HG03159 (cell line): ENCODE measurements around the gene DNTT.
"Not testable (repeated sequence)": the region's sequence is repeated elsewhere in the genome, so short reads cannot be mapped to it uniquely, and the experiment has no call there.

Experiments
- ATAC-seq: cut with Tn5 transposase; IDR thresholded peaks from one replicate; pipeline ENCODE4 v1.9.1; 2021; ENCODE audit warnings: mild to moderate bottlenecking, moderate library complexity; ENCODE audit not compliant: unreplicated experiment

The DNTT gene

DNA sequence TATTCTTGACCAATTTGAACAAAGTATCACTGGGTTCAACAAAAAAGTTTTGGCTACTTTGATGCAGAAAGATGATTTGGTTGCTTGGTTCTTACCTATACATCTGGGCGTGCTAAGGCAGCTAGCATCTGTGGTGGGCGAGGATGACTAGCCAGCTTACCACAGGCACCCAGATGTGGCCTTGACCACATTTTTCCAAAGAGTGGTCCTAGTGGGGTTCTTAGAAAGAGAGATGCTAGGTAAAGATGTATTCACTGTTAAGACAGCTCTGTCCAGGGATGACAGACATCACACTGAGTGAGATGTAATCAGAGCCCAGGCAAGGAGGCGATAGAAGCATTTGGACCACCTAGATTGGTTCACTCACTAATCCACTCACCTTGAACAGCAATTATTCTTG, 785 bp downstream of the DNTT start:
- no peak for ATAC-seq

DNA sequence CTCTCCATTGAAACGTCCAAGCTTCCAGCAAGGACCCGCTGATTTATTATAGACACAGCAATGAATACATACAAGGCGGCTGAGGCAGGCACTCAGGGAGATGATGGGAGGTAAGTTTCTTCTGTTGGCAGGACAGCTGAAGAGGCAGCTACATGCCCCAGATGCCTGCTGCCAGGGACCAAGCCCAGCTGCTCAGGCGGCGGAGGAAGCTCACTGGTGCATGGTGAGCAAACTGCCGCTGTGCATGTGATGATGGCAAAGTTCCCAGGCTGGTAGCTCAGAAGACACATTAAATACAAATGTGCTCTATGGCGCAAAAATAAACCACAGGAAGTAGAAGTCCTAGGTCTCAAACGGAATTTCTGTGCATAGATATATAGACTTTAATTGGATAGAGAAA, 2.3 kb downstream of the DNTT start:
- ATAC-seq: no peak

GRCh38 chr10:96308854-96309253, 4.6 kb downstream of the DNTT start:
- ATAC-seq: not testable (repeated sequence)

GRCh38 chr10:96309628-96310320, 5.5 kb downstream of the DNTT start:
- ATAC-seq: no peak

- no peak for ATAC-seq
These were observed 6.1 kb downstream of the DNTT start for GRCh38 chr10:96310321-96310669.

GRCh38 chr10:96311180-96311715, 7.0 kb downstream of the DNTT start:
- no peak for ATAC-seq

- no peak for ATAC-seq
These were observed 9.1 kb downstream of the DNTT start for GRCh38 chr10:96313344-96313743.

GRCh38 chr10:96317067-96317833, 13.0 kb downstream of the DNTT start:
- ATAC-seq: no peak

- ATAC-seq: no peak
These were observed 15.7 kb downstream of the DNTT start for GRCh38 chr10:96319754-96320474.

DNA sequence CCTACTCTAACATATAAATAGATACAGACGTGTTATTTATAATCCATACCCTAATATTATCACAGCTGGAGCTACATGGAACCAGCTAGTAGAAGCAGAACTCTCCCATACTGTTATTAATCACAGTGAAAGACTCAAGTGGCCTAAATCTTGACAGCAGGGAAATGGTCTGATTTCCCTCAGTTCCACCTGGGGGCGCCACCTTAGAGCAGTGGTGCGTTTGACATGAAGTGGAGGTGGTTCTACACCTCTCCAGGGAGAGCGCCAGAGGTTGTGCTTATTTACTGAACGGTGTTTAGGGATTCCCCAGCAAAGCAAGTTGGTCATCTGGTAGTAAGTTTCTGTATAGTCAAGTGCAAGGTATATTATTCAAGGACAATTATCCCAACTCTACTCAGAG, 17.6 kb downstream of the DNTT start:
- no peak for ATAC-seq

- ATAC-seq: no peak
These were observed 18.0 kb downstream of the DNTT start for GRCh38 chr10:96322275-96322674.

- no peak for ATAC-seq
These were observed 20.2 kb downstream of the DNTT start for GRCh38 chr10:96324447-96324846.

- peak; percentile 96 for ATAC-seq
These were observed 21.6 kb downstream of the DNTT start for GRCh38 chr10:96325719-96326373.

DNA sequence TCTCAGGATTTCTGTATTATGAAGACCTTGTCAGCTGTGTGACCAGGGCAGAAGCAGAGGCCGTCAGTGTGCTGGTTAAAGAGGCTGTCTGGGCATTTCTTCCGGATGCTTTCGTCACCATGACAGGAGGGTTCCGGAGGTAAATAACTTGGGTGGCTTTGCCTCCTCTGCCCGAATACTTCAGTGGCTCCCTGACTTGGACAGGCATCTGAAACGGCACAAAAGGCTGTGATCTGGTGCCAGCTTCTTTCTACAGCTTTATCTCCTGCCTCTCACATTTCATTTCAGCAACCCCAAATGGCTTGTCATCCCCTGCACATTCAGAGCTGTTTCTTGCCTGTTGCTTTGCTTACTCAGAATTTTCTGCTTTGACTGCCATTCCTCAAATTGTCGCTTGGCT, 23.2 kb downstream of the DNTT start:
- ATAC-seq: no peak

- no peak for ATAC-seq
These were observed 28.9 kb downstream of the DNTT start for GRCh38 chr10:96333101-96333500.

DNA sequence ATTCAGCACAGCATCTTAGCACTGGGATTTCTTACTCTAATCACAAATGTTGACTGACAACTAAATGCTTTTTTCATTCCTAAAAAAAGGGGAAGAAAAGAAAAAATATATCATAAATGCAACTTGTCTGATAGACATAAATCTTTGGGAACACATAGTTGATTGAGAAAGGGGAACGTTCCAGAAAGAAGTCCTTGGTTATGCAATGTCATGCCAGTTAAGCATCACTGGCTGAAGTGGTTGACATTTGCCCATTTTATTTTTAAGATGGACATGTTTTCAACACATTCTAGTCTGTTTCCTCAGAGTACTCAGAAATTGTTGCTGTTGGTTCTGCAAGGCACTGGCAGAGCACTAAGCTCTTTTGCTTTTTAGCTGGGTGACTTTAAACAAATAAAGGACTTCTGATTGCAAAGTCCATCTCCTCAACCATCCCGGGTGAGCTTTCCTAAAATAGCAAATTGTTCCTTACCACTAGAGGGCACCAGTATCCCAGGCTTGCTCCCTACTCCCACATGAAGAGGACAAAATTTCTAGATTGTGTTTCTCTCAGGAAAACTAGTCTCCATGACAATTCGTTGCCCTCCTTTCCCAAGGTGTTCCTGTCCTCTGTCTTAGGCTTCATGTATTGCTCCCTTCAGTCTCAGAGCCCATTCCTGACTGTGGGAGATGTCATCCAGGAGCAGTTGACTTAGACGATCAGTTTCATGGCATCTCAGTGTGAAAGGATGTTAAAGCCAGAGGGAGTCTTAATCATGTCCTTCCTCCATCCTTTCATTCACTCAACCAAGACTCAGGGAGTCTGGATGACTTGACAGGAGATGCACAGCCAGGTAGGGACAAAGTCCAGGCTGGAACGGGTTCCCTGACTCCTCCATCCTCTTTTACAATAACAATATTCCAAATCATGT, 30.6 kb downstream of the DNTT start:
- ATAC-seq: no peak

DNA sequence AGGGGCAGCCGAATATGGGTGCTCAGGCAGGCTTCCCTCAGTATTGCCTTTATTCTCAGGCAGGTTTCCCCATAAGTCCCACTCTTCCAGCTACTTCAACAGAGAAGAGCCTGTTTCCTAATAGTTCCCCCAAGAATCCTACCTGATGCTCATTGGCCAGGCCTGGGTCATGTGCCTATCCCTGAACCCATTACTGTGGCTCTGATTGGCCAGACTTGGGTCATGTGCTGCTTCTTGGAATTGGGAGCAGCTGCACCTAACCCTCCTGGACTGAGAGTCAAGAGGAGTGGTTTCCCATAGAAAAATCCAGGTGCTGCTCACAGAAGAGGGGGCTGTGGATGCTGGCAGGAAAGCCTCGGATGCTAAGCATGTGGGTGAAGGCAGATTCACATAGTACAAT, 32.9 kb downstream of the DNTT start:
- no peak for ATAC-seq

- ATAC-seq: no peak
These were observed 34.2 kb downstream of the DNTT start for GRCh38 chr10:96338279-96338925.

- ATAC-seq: no peak
These were observed 35.1 kb downstream of the DNTT start for GRCh38 chr10:96339383-96339782.
